GM12878 (cell line): ENCODE data around the gene NCAPD3. TPM values are rescaled to one million over a fixed set of nuclear protein-coding genes. Genes with fewer than 3 reads are reported as not detected.

Experiments used
- ATAC-seq: fragments of 200-7000 bp; cut with Tn5 transposase; 3 replicates; pipeline ENCODE4 v1.9.1; 2020; ENCODE audit warnings: mild to moderate bottlenecking, moderate library complexity
- BruUV-seq: library from RNA; stranded (reverse); fragments of 400-500 nt; replicated peaks from 2 replicates; lab custom pipeline; 2021; lab: Mats Ljungman, UMichigan
- CTCF ChIA-PET: fragments of 300-600 bp; sonication (Branson Sonifier 250); formaldehyde crosslinking; extraction: SDS; loops from one replicate; lab custom pipeline; 2021; ENCODE audit warnings: inconsistent platforms; lab: Yijun Ruan, JAX
- POLR2A ChIA-PET: fragments of 350-600 bp; formaldehyde crosslinking; extraction: SDS; loops from one replicate; lab custom pipeline; 2021; ENCODE audit warnings: inconsistent platforms; lab: Charles Lee
- RAD21 ChIA-PET: fragments of 300-600 bp; sonication (Branson Sonifier 250); formaldehyde crosslinking; loops from one replicate; lab custom pipeline; 2023; ENCODE audit warnings: antibody characterized with exemption; ENCODE audit not compliant: unreplicated experiment; lab: Charles Lee
- SMC1A ChIA-PET: fragments of 300-600 bp; sonication (Branson Sonifier 250); formaldehyde crosslinking; loops from one replicate; lab custom pipeline; 2023; ENCODE audit not compliant: unreplicated experiment, uncharacterized antibody; lab: Charles Lee
- DNase-seq: peaks from one replicate; pipeline ENCODE4 v3.0.0-alpha.2; 2011; ENCODE audit warnings: low read depth, low spot score
- FAIRE-seq: peaks from 3 replicates; lab custom pipeline; 2011; peaks lifted over from hg19 to GRCh38; lab: Jason Lieb, UNC
- H2AFZ ChIP-seq: 2 replicates; pipeline ENCODE4 v1.6.0; 2011; ENCODE audit warnings: low read depth, low read length, control low read depth; ENCODE audit not compliant: control insufficient read depth
- H3K27ac ChIP-seq: 2 replicates; pipeline ENCODE4 v1.5.1; 2011; ENCODE audit warnings: control low read depth; ENCODE audit not compliant: control insufficient read depth, insufficient read depth
- H3K27me3 ChIP-seq, 2 experiments: replicated peaks in 1 of 2; 2 replicates each; pipeline versions ENCODE4 v1.6.0 to v1.6.1; 2011; ENCODE audit warnings: low read length in 1 of 2; ENCODE audit not compliant: control insufficient read depth in 2 of 2, insufficient read depth in 2 of 2
- H3K36me3 ChIP-seq, 2 experiments: 2 replicates each; pipeline ENCODE4 v1.5.1; 2011; ENCODE audit warnings: low read length in 1 of 2; ENCODE audit not compliant: control insufficient read depth in 2 of 2, insufficient read depth in 2 of 2
- H3K4me1 ChIP-seq: 2 replicates; pipeline ENCODE4 v1.6.1; 2011; ENCODE audit warnings: mild to moderate bottlenecking, low read length, moderate library complexity, mixed read lengths; ENCODE audit not compliant: control insufficient read depth, insufficient read depth
- H3K4me2 ChIP-seq: 2 replicates; pipeline ENCODE4 v1.6.0; 2011; ENCODE audit warnings: control low read depth; ENCODE audit not compliant: control insufficient read depth, insufficient read depth
- H3K4me3 ChIP-seq: fragments of 200-600 bp; sonication (generic); 2 replicates; pipeline ENCODE4 v1.5.1; 2016
- H3K79me2 ChIP-seq: 2 replicates; pipeline ENCODE4 v1.6.0; 2011; ENCODE audit warnings: low read length; ENCODE audit not compliant: control insufficient read depth, insufficient read depth
- H3K9ac ChIP-seq: 2 replicates; pipeline ENCODE4 v1.8.0; 2011; ENCODE audit warnings: low read length, control low read depth, mixed read lengths; ENCODE audit not compliant: control insufficient read depth, insufficient read depth
- H3K9me3 ChIP-seq: replicated peaks from 3 replicates; pipeline ENCODE4 v1.5.1; 2011; ENCODE audit warnings: mild to moderate bottlenecking, low read length; ENCODE audit not compliant: control insufficient read depth, insufficient read depth
- H4K20me1 ChIP-seq: 2 replicates; pipeline ENCODE4 v1.6.0; 2011; ENCODE audit not compliant: control insufficient read depth, insufficient read depth
- BRCA1 ChIP-seq: IDR thresholded peaks from 2 replicates; pipeline ENCODE4 v1.6.1; 2011; ENCODE audit warnings: low read depth, low read length, improper control_type of control experiment
- PRDM15 ChIP-seq: fragments of 450-650 bp; formaldehyde crosslinking; IDR thresholded peaks from 2 replicates; pipeline ENCODE4 v1.4.0; 2020; ENCODE audit warnings: mild to moderate bottlenecking, moderate library complexity
- RAD21 ChIP-seq: IDR thresholded peaks from 2 replicates; pipeline ENCODE4 v1.6.1; 2011; ENCODE audit warnings: mild to moderate bottlenecking, low read depth, low read length, moderate library complexity; ENCODE audit not compliant: insufficient read depth
- SMAD1 ChIP-seq: fragments of 450-650 bp; IDR thresholded peaks from 2 replicates; pipeline ENCODE4 v1.6.1; 2018; ENCODE audit warnings: mild to moderate bottlenecking, low read depth; ENCODE audit not compliant: partially characterized antibody
- TCF3 ChIP-seq: IDR thresholded peaks from 2 replicates; pipeline ENCODE4 v1.6.1; 2012; ENCODE audit warnings: low read depth, mild to moderate bottlenecking, low read length, borderline replicate concordance; ENCODE audit not compliant: insufficient read depth
- TCF7 ChIP-seq: IDR thresholded peaks from 2 replicates; pipeline ENCODE4 v1.6.1; 2014; ENCODE audit warnings: antibody characterized with exemption, borderline replicate concordance
- ZNF274 ChIP-seq: IDR thresholded peaks from one replicate; pipeline ENCODE4 v1.8.0; 2011; ENCODE audit not compliant: insufficient read length, insufficient read depth
- ZZZ3 ChIP-seq: IDR thresholded peaks from 2 replicates; pipeline ENCODE4 v1.6.1; 2011; ENCODE audit warnings: low read depth; ENCODE audit not compliant: control insufficient read depth, insufficient read length
- WGBS: methylation state at CpG from one replicate; pipeline ENCODE4 v1.1.6; 2016; ENCODE audit warnings: low lambda C conversion rate; ENCODE audit not compliant: insufficient replicate concordance, insufficient coverage; ENCODE audit errors: missing lambda C conversion rate; 5-methylcytosine and 5-hydroxymethylcytosine counted together
- in situ Hi-C: fragments of 300-500 bp; cut with MboI; formaldehyde crosslinking; loops from 9 replicates; pipeline ENCODE4 v1.14.3; 2018; ENCODE audit warnings: mixed read lengths
- intact Hi-C: fragments of 100-400 bp; cut with micrococcal nuclease; formaldehyde crosslinking; loops from one replicate; pipeline ENCODE4 v1.14.2; 2022; ENCODE audit not compliant: unreplicated experiment
- polyA plus RNA-seq, 11 experiments: library from polyadenylated mRNA; depleted of rRNA in 4 of 11; unstranded in 6 of 11; stranded (reverse) in 5 of 11; fragments of >200 nt; fragmentation: Nextera tagmentation in 4 of 11; fragmentation: Illumina TruSeq in 1 of 11; extraction: Ambion mirVana in 4 of 11; extraction: Trizol in 1 of 11; gene quantifications; 1 replicate in 1 of 11; 2 replicates in 10 of 11; pipeline versions ENCODE4 v1.2.1 to v1.2.3, GENCODE V29; 2011 to 2016; ENCODE audit warnings: inconsistent platforms in 2 of 11, missing spikeins in 2 of 11, low read depth in 1 of 11
- total RNA-seq, 4 experiments: library from RNA; depleted of rRNA in 3 of 4; stranded (reverse); fragments of >200 nt in 3 of 4; fragmentation: Illumina TruSeq in 1 of 4; extraction: Trizol in 1 of 4; gene quantifications; 2 replicates each; pipeline versions ENCODE4 v1.2.1 to v1.2.3, GENCODE V29; 2013 to 2021

Gene NCAPD3
- total and polyA plus RNA-seq, 10 of the 15 experiments (the other 5 are each of a cell fraction or from before 2014, with no cell fraction given), result 14.9 to 58.2 (median 48.2) TPM

- no peak for TF ChIP-seq BRCA1
- TF ChIP-seq ZNF274, result no peak
These were observed 74.4 kb downstream of the NCAPD3 start (continued) for GRCh38 chr11:134149371-134149770.

- WGBS, result 97% methylated on average over 3 of the region's 3 CpGs
- no TSS peak for BruUV-seq
- Histone ChIP-seq H3K36me3 (peaks cover 0 to 11% of the 10 kb centered on the region in 2 experiments; a peak in 2 of 4 replicates), H3K9me3 (no peaks in the 10 kb centered on the region), H3K27ac (no peak overlapping the region), H3K4me3 (no peak overlapping the region), H2AFZ (no peak overlapping the region), H3K27me3 (no peaks in the 10 kb centered on the region), H3K4me1 (no peaks in the 10 kb centered on the region), H4K20me1 (no peaks in the 10 kb centered on the region), H3K4me2 (no peak overlapping the region), H3K79me2 (no peaks in the 10 kb centered on the region), H3K9ac (no peak overlapping the region)
- ChIA-PET POLR2A (interaction anchor here (0.6 kb wide), 1 partner anchor 203 kb away, joined by 3 read pairs; no protein-coding TSS in a partner anchor), CTCF (no interaction called here), SMC1A (no interaction called here), RAD21 (no interaction called here)
- intact Hi-C loops, result no loop called here
- DNase-seq (no peak), FAIRE-seq (no peak), ATAC-seq (no peak)
- in situ Hi-C loops, result no loop called here
- no peak for TF ChIP-seq SMAD1
These were observed 77.2 kb downstream of the NCAPD3 start for GRCh38 chr11:134146598-134146997.

- no peak for ATAC-seq
- Histone ChIP-seq H3K9ac (no peak overlapping the region), H3K9me3 (no peaks in the 10 kb centered on the region), H2AFZ (no peak overlapping the region), H3K27ac (no peak overlapping the region), H3K27me3 (no peaks in the 10 kb centered on the region), H4K20me1 (no peaks in the 10 kb centered on the region), H3K4me2 (no peak overlapping the region), H3K36me3 (peaks cover 0 to 8% of the 10 kb centered on the region in 2 experiments; a peak in 2 of 4 replicates), H3K4me1 (no peaks in the 10 kb centered on the region), H3K79me2 (no peaks in the 10 kb centered on the region), H3K4me3 (no peak overlapping the region)
- intact Hi-C loops (no loop called here), in situ Hi-C loops (no loop called here)
- 83% methylated on average over 8 of the region's 8 CpGs for WGBS
- ChIA-PET POLR2A (interaction anchor here (0.6 kb wide), 1 partner anchor 204 kb away, joined by 3 read pairs; no protein-coding TSS in a partner anchor), CTCF (no interaction called here), SMC1A (no interaction called here), RAD21 (no interaction called here)
- TF ChIP-seq PRDM15 (CRISPR knock-in tag), result no peak
- no peak for TF ChIP-seq ZZZ3
- no peak for TF ChIP-seq RAD21
- no peak for TF ChIP-seq TCF3
- no peak for TF ChIP-seq TCF7
- BruUV-seq, result no TSS peak
- FAIRE-seq, result no peak
- DNase-seq, result no peak
These were observed 78.1 kb downstream of the NCAPD3 start for GRCh38 chr11:134145715-134146114.
